Right cardiac atrium (tissue), 5 donors: Measurements from ENCODE around the gene RNASE7. TPM values are rescaled to one million over a fixed set of nuclear protein-coding genes. Genes with fewer than 3 reads are reported as not detected.
A peak's percentile ranks its signal among the peaks of the same experiment; 100 is the strongest.

ENCODE experiments used
- ATAC-seq, 2 donors: fragments of 200-7000 bp; cut with Tn5 transposase; one replicate each; pipeline versions ENCODE4 v1.8.0 to v1.9.1; 2020; ENCODE audit warnings: moderate library complexity in 2 of 2, mild to moderate bottlenecking in 1 of 2
- DNase-seq, 3 donors: peaks; one replicate each; pipeline ENCODE4 v3.0.0-alpha.2; 2020
- H3K27ac ChIP-seq: one replicate; pipeline ENCODE4 v1.5.1; 2013; ENCODE audit warnings: mild to moderate bottlenecking, low read length, control low read depth, moderate library complexity
- H3K27me3 ChIP-seq: one replicate; pipeline ENCODE4 v1.6.1; 2013; ENCODE audit not compliant: control insufficient read depth, insufficient read depth
- H3K4me1 ChIP-seq: one replicate; pipeline ENCODE4 v1.6.1; 2013; ENCODE audit warnings: low read length; ENCODE audit not compliant: control insufficient read depth, insufficient read depth
- H3K4me3 ChIP-seq: one replicate; pipeline ENCODE4 v1.5.1; 2013; ENCODE audit warnings: low read length, control low read depth
- H3K9me3 ChIP-seq: one replicate; pipeline ENCODE4 v1.6.1; 2013; ENCODE audit warnings: low read length; ENCODE audit not compliant: control insufficient read depth
- WGBS: extraction: QIAGEN DNeasy Blood & Tissue Kit; methylation state at CpG from one replicate; pipeline ENCODE4 v1.1.7; 2013; 5-methylcytosine and 5-hydroxymethylcytosine counted together
- intact Hi-C, 4 donors: fragments of 100-400 bp; cut with DNase I; formaldehyde crosslinking; loops; one replicate each; pipeline versions ENCODE4 v1.11.0 to v1.14.0; 2022 to 2023
- polyA plus RNA-seq: library from polyadenylated mRNA; stranded (reverse); fragments of 200-250 nt; gene quantifications from one replicate; pipeline ENCODE4 v1.2.3, GENCODE V29; 2013
- total RNA-seq, 4 donors: library from RNA; stranded (reverse); fragmentation: NEBNext Ultra II Directional; extraction: Animal tissue kit (Norgen Biotek cat#: 25700); gene quantifications; one replicate each; pipeline ENCODE4 v1.2.1, GENCODE V29; 2021
- donor health status: healthy with polysubstance abuse.
- donor health status: DM: no; HTN: yes; CAD: no.
- donor health status: DM: no; HTN: no; CAD: no.
- donor health status: DM: no; HTN: yes; CAD: no; lungs with severe emphysema.
- donor health status: DM: yes; HTN: yes; CAD: no.

The RNASE7 gene
- total and polyA plus RNA-seq, 5 donors = not detected

- ATAC-seq (peak; percentile 63 to 74), DNase-seq (peak; percentile 75 to 92 (median 91))
- H3K4me1 ChIP-seq = peaks cover 3% of the 10 kb centered on the region
- intact Hi-C loops = loop anchor here in 1 of 4 donors (2.0 kb wide), 1 partner anchor 35 kb away; no protein-coding TSS in a partner anchor
- WGBS = under 1% methylated on average over 63 of the region's 63 CpGs
- no peaks in the 10 kb centered on the region for H3K9me3 ChIP-seq
- no peaks in the 10 kb centered on the region for H3K27me3 ChIP-seq
- peak within 1 kb of the TSS; percentile 78 for H3K27ac ChIP-seq
- peak within 1 kb of the TSS; percentile 70 for H3K4me3 ChIP-seq
Measured at GRCh38 chr14:21070083-21070609, 28.0 kb downstream of the RNASE7 start, which contains the start of gene ARHGEF40. ARHGEF40 (plus strand) TSS chr14:21070304; CDS start chr14:21070397, 93 bp downstream.

- intact Hi-C loops = loop anchor here in 1 of 4 donors (2.0 kb wide), 1 partner anchor 34 kb away; no protein-coding TSS in a partner anchor
- WGBS = 1% methylated on average over 23 of the region's 23 CpGs
- H3K4me1 ChIP-seq = peaks cover 3% of the 10 kb centered on the region
- peak overlapping the region; percentile 78 for H3K27ac ChIP-seq
- H3K27me3 ChIP-seq = no peaks in the 10 kb centered on the region
- peak; percentile 64 to 83 (median 80) for DNase-seq
- peak; percentile 13 to 37 for ATAC-seq
- no peaks in the 10 kb centered on the region for H3K9me3 ChIP-seq
- peak overlapping the region; percentile 70 for H3K4me3 ChIP-seq
Measured at GRCh38 chr14:21070610-21071224, 28.6 kb downstream of the RNASE7 start.

- WGBS = under 1% methylated on average over 37 of the region's 37 CpGs
- H3K9me3 ChIP-seq = no peaks in the 10 kb centered on the region
- ATAC-seq (peak; percentile 78 to 79), DNase-seq (peak; percentile 93 to 96 (median 93))
- H3K4me3 ChIP-seq = peak overlapping the region; percentile 70
- H3K27ac ChIP-seq = peak overlapping the region; percentile 78
- H3K4me1 ChIP-seq = peaks cover 3% of the 10 kb centered on the region
- no peaks in the 10 kb centered on the region for H3K27me3 ChIP-seq
- intact Hi-C loops = loop anchor here in 1 of 4 donors (2.0 kb wide), 1 partner anchor 33 kb away; no protein-coding TSS in a partner anchor
Measured at GRCh38 chr14:21071225-21072030, 29.3 kb downstream of the RNASE7 start.

- Histone ChIP-seq H3K27ac (peak overlapping the region; percentile 51), H3K4me3 (peak overlapping the region; percentile 70), H3K9me3 (no peaks in the 10 kb centered on the region), H3K27me3 (no peaks in the 10 kb centered on the region), H3K4me1 (peaks cover 3% of the 10 kb centered on the region)
- intact Hi-C loops = no loop called here
- WGBS = 25% methylated on average over 4 of the region's 4 CpGs
- ATAC-seq (peak; percentile 7 to 43), DNase-seq (peak in 1 of 3 donors; percentile 50)
Measured at GRCh38 chr14:21072031-21072473, 29.9 kb downstream of the RNASE7 start.

GRCh38 chr14:21072781-21073339, 30.7 kb downstream of the RNASE7 start:
- DNase-seq (no peak), ATAC-seq (no peak)
- Histone ChIP-seq H3K27me3 (no peaks in the 10 kb centered on the region), H3K9me3 (no peaks in the 10 kb centered on the region), H3K27ac (no peak overlapping the region), H3K4me1 (peaks cover 3% of the 10 kb centered on the region), H3K4me3 (no peak overlapping the region)
- intact Hi-C loops = no loop called here
- 89% methylated on average over 9 of the region's 9 CpGs for WGBS

- ATAC-seq (no peak), DNase-seq (no peak)
- Histone ChIP-seq H3K9me3 (no peaks in the 10 kb centered on the region), H3K27me3 (no peaks in the 10 kb centered on the region), H3K4me1 (no peaks in the 10 kb centered on the region), H3K27ac (no peak overlapping the region), H3K4me3 (no peak overlapping the region)
- intact Hi-C loops = no loop called here
- 90% methylated on average over 9 of the region's 9 CpGs for WGBS
Measured at GRCh38 chr14:21073921-21074320, 31.8 kb downstream of the RNASE7 start.

GRCh38 chr14:21074398-21075272, 32.5 kb downstream of the RNASE7 start:
- H3K27ac ChIP-seq = no peak overlapping the region
- WGBS = 89% methylated on average over 26 of the region's 26 CpGs
- intact Hi-C loops = no loop called here

GRCh38 chr14:21075719-21076437, 33.7 kb downstream of the RNASE7 start:
- ATAC-seq (no peak), DNase-seq (no peak)
- no peaks in the 10 kb centered on the region for H3K27me3 ChIP-seq
- no peak overlapping the region for H3K27ac ChIP-seq
- WGBS = 86% methylated on average over 9 of the region's 9 CpGs
- H3K4me3 ChIP-seq = no peak overlapping the region
- no peaks in the 10 kb centered on the region for H3K4me1 ChIP-seq
- intact Hi-C loops = no loop called here
- H3K9me3 ChIP-seq = no peaks in the 10 kb centered on the region

More at GRCh38 chr14:21074398-21075272, 32.5 kb downstream of the RNASE7 start:
- Histone ChIP-seq H3K4me1 (no peaks in the 10 kb centered on the region), H3K9me3 (no peaks in the 10 kb centered on the region), H3K27me3 (no peaks in the 10 kb centered on the region), H3K4me3 (no peak overlapping the region)
- DNase-seq (no peak), ATAC-seq (no peak)

- no peak overlapping the region for H3K27ac ChIP-seq
- no peaks in the 10 kb centered on the region for H3K4me1 ChIP-seq
- intact Hi-C loops = no loop called here
- no peak overlapping the region for H3K4me3 ChIP-seq
- no peak for ATAC-seq
- H3K9me3 ChIP-seq = no peaks in the 10 kb centered on the region
- 77% methylated on average over 2 of the region's 2 CpGs for WGBS
- DNase-seq = no peak
- H3K27me3 ChIP-seq = no peaks in the 10 kb centered on the region
Measured at GRCh38 chr14:21077672-21078071, 35.5 kb downstream of the RNASE7 start.
